Neural cell (in vitro differentiated cells): ENCODE measurements around the gene TRAM2.

Experiments used
- CTCF ChIP-seq: fragments of 450-650 bp; IDR thresholded peaks from 2 replicates; pipeline ENCODE4 v1.5.1; 2014; ENCODE audit warnings: antibody characterized with exemption, mild to moderate bottlenecking, moderate library complexity; ENCODE audit not compliant: poor library complexity, severe bottlenecking
- EP300 ChIP-seq: fragments of 450-650 bp; conservative IDR thresholded peaks from 2 replicates; pipeline ENCODE4 v1.6.1; 2014; ENCODE audit warnings: antibody characterized with exemption, mild to moderate bottlenecking, moderate library complexity; ENCODE audit not compliant: poor library complexity, severe bottlenecking
- EZH2 ChIP-seq: fragments of 200-600, 300-800 bp; shearing (Covaris generic), sonication (generic); IDR thresholded peaks from 2 replicates; pipeline ENCODE4 v1.6.1; 2014; ENCODE audit warnings: antibody characterized with exemption, low read length, borderline replicate concordance, mild to moderate bottlenecking; ENCODE audit not compliant: insufficient read depth, poor library complexity, severe bottlenecking
- MXI1 ChIP-seq: fragments of 450-650 bp; conservative IDR thresholded peaks from 2 replicates; pipeline ENCODE4 v1.6.1; 2014; ENCODE audit warnings: antibody characterized with exemption, mild to moderate bottlenecking; ENCODE audit not compliant: poor library complexity, severe bottlenecking
- POLR2AphosphoS5 ChIP-seq: IDR thresholded peaks from 2 replicates; pipeline ENCODE4 v1.6.1; 2012
- RAD21 ChIP-seq: fragments of 450-650 bp; conservative IDR thresholded peaks from 2 replicates; pipeline ENCODE4 v1.6.1; 2014; ENCODE audit warnings: antibody characterized with exemption, mild to moderate bottlenecking, moderate library complexity
- REST ChIP-seq: IDR thresholded peaks from 2 replicates; pipeline ENCODE4 v1.6.1; 2012; ENCODE audit warnings: borderline replicate concordance
- SMC3 ChIP-seq: fragments of 450-650 bp; conservative IDR thresholded peaks from 2 replicates; pipeline ENCODE4 v1.6.1; 2014; ENCODE audit warnings: antibody characterized with exemption, mild to moderate bottlenecking, moderate library complexity; ENCODE audit not compliant: poor library complexity
- TAF1 ChIP-seq: IDR thresholded peaks from 2 replicates; pipeline ENCODE4 v1.6.1; 2012; ENCODE audit warnings: low read depth

DNA sequence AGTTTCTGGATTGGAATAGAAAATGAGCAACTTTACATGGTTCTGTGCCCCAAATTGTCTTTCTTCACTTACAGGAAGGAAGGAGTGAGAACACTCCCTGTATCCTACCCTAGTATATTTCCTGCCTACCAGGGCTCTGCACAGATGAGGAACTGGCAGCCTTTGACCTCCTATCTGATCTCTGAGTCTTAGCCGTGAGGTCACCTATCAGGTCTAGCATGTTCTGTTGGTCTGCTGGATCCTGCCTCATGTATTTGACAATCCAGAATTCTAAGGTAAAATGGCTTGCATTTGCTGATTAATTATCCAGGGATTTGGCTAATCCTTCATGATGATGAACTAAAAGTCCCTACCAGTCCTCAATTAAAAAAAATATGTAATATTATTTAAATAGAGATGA lies 35.0 kb upstream of the TRAM2 start:
- no peak for TF ChIP-seq CTCF
- TF ChIP-seq EP300 = no peak
- no peak for TF ChIP-seq TAF1
- no peak for TF ChIP-seq POLR2AphosphoS5
- no peak for TF ChIP-seq EZH2
- no peak for TF ChIP-seq REST
- no peak for TF ChIP-seq MXI1
- TF ChIP-seq SMC3 = no peak
- TF ChIP-seq RAD21 = no peak
